ENCODE measurements around the gene ARHGAP5. TPM values are rescaled to one million over a fixed set of nuclear protein-coding genes. Genes with fewer than 3 reads are reported as not detected.

Gene ARHGAP5
- total and polyA plus RNA-seq, 7 donors = 12.8 to 81.8 (median 56.9) TPM

DNA sequence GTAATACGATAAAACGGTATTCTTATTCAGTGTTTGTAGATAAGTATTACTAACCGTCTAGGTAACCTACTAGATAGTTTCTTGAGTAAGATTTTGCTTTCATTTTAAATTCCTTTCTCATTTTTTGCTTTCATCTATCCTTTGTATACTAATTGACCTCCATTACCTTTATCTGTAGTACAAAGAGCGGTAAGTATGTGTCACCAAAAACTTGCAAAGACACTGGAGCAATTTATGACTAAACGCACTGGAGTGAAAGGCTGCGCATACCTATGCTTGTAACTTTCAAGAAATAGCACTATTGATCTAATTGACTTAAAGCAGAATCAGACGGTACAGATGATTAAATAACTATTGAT, 1.7 kb downstream of the ARHGAP5 start:
- intact Hi-C loops (cut with DNase I) = loop anchor here (5.0 to 10.0 kb wide), 5 partner anchors 144 to 564 kb away; no protein-coding TSS in a partner anchor
- WGBS, 3 donors = 34 to 38% (median 34%) methylated on average over 7 of the region's 7 CpGs
- Histone ChIP-seq H3K4me1 (peaks cover 31% of the 10 kb centered on the region), H3K36me3 (ENCODE audit: insufficient read depth in 1 of 2, low read depth in 1 of 2) (no peaks in the 10 kb centered on the region), H3K4me3 (peak overlapping the region; percentile 90), H3K27me3 (ENCODE audit: insufficient read depth in 3 of 3, low read length in 2 of 3) (no peaks in the 10 kb centered on the region), H3K27ac (no peak overlapping the region), H3K9me3 (no peaks in the 10 kb centered on the region)
- DNase-seq (no peak), ATAC-seq (no peak)
- no peak for TF ChIP-seq CTCF (IDR thresholded peaks at IDR 0.05)

DNA sequence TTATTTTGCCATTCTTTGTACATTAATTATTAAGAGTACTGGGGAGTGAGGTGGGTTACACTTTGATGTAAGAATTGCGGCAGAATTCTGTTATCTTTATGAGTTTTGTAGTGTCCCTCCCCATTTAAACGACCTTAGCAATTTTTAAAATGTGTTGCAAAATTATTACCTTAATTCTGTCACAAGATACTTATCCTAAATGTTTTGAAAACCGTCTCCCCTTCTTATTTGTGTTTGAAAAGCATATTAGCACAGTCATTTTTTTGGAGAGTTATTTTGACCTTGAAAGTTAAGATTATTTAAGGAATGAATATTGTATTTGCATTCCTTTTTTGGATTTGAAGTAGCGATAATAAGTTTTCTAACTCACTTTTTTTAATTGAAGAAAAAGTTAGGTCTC, 2.2 kb downstream of the ARHGAP5 start:
- no peak for DNase-seq
- no peak for TF ChIP-seq CTCF (IDR thresholded peaks at IDR 0.05)
- H3K27ac ChIP-seq = no peak overlapping the region
- H3K27me3 ChIP-seq (ENCODE audit: insufficient read depth in 3 of 3, low read length in 2 of 3) = no peaks in the 10 kb centered on the region
- no peak for ATAC-seq
- H3K36me3 ChIP-seq (ENCODE audit: insufficient read depth in 1 of 2, low read depth in 1 of 2) = no peaks in the 10 kb centered on the region
- peak overlapping the region; percentile 90 for H3K4me3 ChIP-seq
- no peaks in the 10 kb centered on the region for H3K9me3 ChIP-seq
- WGBS, 3 donors = 56 to 65% (median 62%) methylated on average over 4 of the region's 4 CpGs
- intact Hi-C loops (cut with DNase I) = loop anchor here (5.0 to 10.0 kb wide), 5 partner anchors 144 to 564 kb away; no protein-coding TSS in a partner anchor
- H3K4me1 ChIP-seq = peaks cover 31% of the 10 kb centered on the region

- H3K27ac ChIP-seq = no peak overlapping the region
- no peaks in the 10 kb centered on the region for H3K27me3 ChIP-seq (ENCODE audit: insufficient read depth in 3 of 3, low read length in 2 of 3)
- TF ChIP-seq CTCF (IDR thresholded peaks at IDR 0.05) = no peak
- ATAC-seq = no peak
- intact Hi-C loops (cut with DNase I) = loop anchor here (5.0 to 10.0 kb wide), 2 partner anchors 75 to 387 kb away; no protein-coding TSS in a partner anchor
- no peak overlapping the region for H3K4me3 ChIP-seq
- no peak for DNase-seq
- WGBS, 3 donors = 73 to 75% (median 73%) methylated on average over 1 of the region's 1 CpG
- no peaks in the 10 kb centered on the region for H3K9me3 ChIP-seq
- no peaks in the 10 kb centered on the region for H3K36me3 ChIP-seq (ENCODE audit: insufficient read depth in 1 of 2, low read depth in 1 of 2)
- H3K4me1 ChIP-seq = peaks cover 26% of the 10 kb centered on the region
These were observed 3.0 kb downstream of the ARHGAP5 start for GRCh38 chr14:32080001-32080510.

DNA sequence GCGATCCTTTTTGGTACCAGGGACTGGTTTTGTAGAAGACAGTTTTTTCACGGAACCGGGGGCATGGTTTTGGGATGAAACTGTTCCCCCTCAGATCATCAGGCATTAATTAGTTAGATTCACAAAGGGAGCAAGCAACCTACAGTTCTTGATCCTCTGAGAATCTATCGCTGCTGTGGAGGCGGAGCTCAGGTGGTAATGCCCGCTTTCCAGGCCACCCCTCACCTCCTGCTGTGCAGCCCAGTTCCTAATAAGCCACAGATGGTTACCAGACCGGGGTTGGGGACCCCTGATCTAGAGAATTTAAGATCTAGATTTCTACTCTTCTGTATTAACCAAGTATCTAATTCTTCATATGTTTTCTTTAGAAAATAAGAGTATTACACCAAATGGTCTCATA, 4.8 kb downstream of the ARHGAP5 start:
- DNase-seq = no peak
- ATAC-seq = no peak
- no peaks in the 10 kb centered on the region for H3K27me3 ChIP-seq (ENCODE audit: insufficient read depth in 3 of 3, low read length in 2 of 3)
- peaks cover 34% of the 10 kb centered on the region for H3K4me1 ChIP-seq
- no peaks in the 10 kb centered on the region for H3K9me3 ChIP-seq
- intact Hi-C loops (cut with DNase I) = loop anchor here (5.0 to 10.0 kb wide), 2 partner anchors 73 to 385 kb away; no protein-coding TSS in a partner anchor
- no peak for TF ChIP-seq CTCF (IDR thresholded peaks at IDR 0.05)
- WGBS, 3 donors = 91 to 93% (median 93%) methylated on average over 7 of the region's 7 CpGs
- no peak overlapping the region for H3K27ac ChIP-seq
- H3K36me3 ChIP-seq (ENCODE audit: insufficient read depth in 1 of 2, low read depth in 1 of 2) = no peaks in the 10 kb centered on the region
- H3K4me3 ChIP-seq = no peak overlapping the region

DNA sequence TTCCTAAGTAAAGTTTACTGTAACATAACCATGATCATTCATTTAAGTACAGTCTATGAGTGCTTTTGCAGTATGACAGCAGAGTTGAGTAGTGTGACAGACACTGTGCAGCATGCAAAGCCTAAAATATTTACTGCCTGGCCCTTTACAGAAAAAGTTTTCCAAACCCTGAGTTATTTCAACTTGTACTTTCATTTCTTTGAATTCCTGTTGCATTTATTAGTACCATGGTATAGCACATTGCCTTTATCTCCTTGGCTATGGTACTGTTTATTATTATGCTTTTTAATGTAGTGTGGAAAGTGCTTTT, 6.2 kb downstream of the ARHGAP5 start:
- peaks cover 48% of the 10 kb centered on the region for H3K4me1 ChIP-seq
- H3K27me3 ChIP-seq (ENCODE audit: insufficient read depth in 3 of 3, low read length in 2 of 3) = no peaks in the 10 kb centered on the region
- TF ChIP-seq CTCF (IDR thresholded peaks at IDR 0.05) = no peak
- no peak overlapping the region for H3K27ac ChIP-seq
- no peak overlapping the region for H3K4me3 ChIP-seq
- H3K36me3 ChIP-seq (ENCODE audit: insufficient read depth in 1 of 2, low read depth in 1 of 2) = no peaks in the 10 kb centered on the region
- intact Hi-C loops (cut with DNase I) = loop anchor here (5.0 to 10.0 kb wide), 2 partner anchors 72 to 384 kb away; no protein-coding TSS in a partner anchor
- H3K9me3 ChIP-seq = no peaks in the 10 kb centered on the region
- ATAC-seq = no peak
- DNase-seq = no peak
